ENCODE results near the gene YKT6. TPM values are rescaled to one million over a fixed set of nuclear protein-coding genes. Genes with fewer than 3 reads are reported as not detected.

Gene YKT6
- total and polyA plus RNA-seq, 4 donors: 28.4 to 82.1 (median 55.9) TPM

DNA sequence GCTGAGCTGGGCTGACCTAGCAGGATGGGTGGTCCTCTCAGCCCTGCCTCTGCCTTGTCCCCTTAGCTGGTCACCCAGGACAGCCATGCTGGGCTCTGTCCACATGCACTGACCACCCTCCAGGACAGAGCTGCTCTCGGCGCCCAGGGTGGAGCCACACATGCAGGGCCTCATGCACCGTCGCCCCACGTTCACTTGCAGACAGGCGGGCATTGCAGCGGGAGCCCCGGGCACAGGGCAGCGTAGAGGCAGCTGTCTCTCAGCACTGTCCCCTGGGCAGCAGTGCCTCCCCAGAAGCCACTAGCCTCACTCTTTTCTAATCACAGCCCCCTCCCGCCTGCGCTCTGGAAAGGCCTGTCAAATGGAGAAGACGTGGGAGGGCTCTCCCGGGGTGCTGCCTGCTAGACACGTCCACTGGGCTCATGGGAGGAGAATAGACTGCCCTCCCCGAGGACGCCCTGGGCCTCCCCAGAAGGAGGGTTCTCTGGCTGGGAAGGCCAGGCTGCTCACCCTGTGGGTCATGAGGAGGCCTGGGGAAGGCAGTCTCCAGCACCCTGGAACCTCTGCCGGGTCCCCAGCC lies 37.4 kb downstream of the YKT6 start:
- ATAC-seq (ENCODE audit: insufficient read depth, low FRiP score) (no peak), DNase-seq (no peak)
- TF ChIP-seq, protein P1, sequence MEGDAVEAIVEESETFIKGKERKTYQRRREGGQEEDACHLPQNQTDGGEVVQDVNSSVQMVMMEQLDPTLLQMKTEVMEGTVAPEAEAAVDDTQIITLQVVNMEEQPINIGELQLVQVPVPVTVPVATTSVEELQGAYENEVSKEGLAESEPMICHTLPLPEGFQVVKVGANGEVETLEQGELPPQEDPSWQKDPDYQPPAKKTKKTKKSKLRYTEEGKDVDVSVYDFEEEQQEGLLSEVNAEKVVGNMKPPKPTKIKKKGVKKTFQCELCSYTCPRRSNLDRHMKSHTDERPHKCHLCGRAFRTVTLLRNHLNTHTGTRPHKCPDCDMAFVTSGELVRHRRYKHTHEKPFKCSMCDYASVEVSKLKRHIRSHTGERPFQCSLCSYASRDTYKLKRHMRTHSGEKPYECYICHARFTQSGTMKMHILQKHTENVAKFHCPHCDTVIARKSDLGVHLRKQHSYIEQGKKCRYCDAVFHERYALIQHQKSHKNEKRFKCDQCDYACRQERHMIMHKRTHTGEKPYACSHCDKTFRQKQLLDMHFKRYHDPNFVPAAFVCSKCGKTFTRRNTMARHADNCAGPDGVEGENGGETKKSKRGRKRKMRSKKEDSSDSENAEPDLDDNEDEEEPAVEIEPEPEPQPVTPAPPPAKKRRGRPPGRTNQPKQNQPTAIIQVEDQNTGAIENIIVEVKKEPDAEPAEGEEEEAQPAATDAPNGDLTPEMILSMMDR (IDR thresholded peaks at IDR 0.05; ENCODE audit: control extremely low read depth, extremely low read depth): no peak
- Histone ChIP-seq H3K27ac (ENCODE audit: low read depth in 1 of 2, low read length in 1 of 2) (no peak overlapping the region), H3K27me3 (ENCODE audit: control insufficient read depth in 3 of 3, insufficient read depth in 3 of 3, low read length in 2 of 3) (no peaks in the 10 kb centered on the region), H3K36me3 (ENCODE audit: control insufficient read depth in 4 of 4, insufficient read depth in 4 of 4, low read length in 4 of 4) (no peaks in the 10 kb centered on the region), H3K9me3 (ENCODE audit: control insufficient read depth in 4 of 4, insufficient read depth in 3 of 4, low read length in 3 of 4) (no peaks in the 10 kb centered on the region), H3K4me3 (no peak overlapping the region), H3K9ac (ENCODE audit: insufficient read depth in 1 of 2, low read length in 2 of 2) (no peak overlapping the region), H3K4me1 (ENCODE audit: control insufficient read depth in 5 of 5, insufficient read depth in 5 of 5, low read length in 5 of 5) (no peaks in the 10 kb centered on the region)
- WGBS, 2 donors: 81 to 84% methylated on average over 17 of the region's 17 CpGs

DNA sequence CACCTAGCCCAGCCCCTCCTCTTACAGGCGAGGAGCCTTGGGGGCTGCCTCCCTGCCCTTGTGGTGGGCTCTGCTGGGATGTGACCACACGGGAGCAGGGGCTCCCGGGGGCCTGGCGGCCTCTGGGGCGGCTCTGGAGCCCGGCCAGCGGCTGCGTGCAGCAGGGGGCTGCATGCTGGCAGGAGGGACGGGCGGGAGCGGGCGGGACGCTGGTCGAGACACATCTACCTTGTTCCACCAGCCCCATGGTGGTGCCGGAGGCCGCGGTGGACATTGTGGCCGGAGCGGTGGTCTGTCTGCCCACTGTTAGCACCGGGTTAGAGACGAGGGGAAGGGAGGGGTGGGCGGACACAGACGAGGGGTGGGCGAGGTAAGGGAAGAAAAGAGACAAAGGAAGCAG lies 38.6 kb downstream of the YKT6 start:
- no peak for ATAC-seq (ENCODE audit: insufficient read depth, low FRiP score)
- H3K4me3 ChIP-seq: no peak overlapping the region
- no peak overlapping the region for H3K27ac ChIP-seq (ENCODE audit: low read depth in 1 of 2, low read length in 1 of 2)
- no peaks in the 10 kb centered on the region for H3K36me3 ChIP-seq (ENCODE audit: control insufficient read depth in 4 of 4, insufficient read depth in 4 of 4, low read length in 4 of 4)
- H3K27me3 ChIP-seq (ENCODE audit: control insufficient read depth in 3 of 3, insufficient read depth in 3 of 3, low read length in 2 of 3): no peaks in the 10 kb centered on the region
- DNase-seq: no peak
- WGBS, 2 donors: 71 to 90% methylated on average over 24 of the region's 24 CpGs
- TF ChIP-seq, protein P1 (IDR thresholded peaks at IDR 0.05; ENCODE audit: control extremely low read depth, extremely low read depth): no peak
- H3K9ac ChIP-seq (ENCODE audit: insufficient read depth in 1 of 2, low read length in 2 of 2): no peak overlapping the region
- no peaks in the 10 kb centered on the region for H3K4me1 ChIP-seq (ENCODE audit: control insufficient read depth in 5 of 5, insufficient read depth in 5 of 5, low read length in 5 of 5)
- no peaks in the 10 kb centered on the region for H3K9me3 ChIP-seq (ENCODE audit: control insufficient read depth in 4 of 4, insufficient read depth in 3 of 4, low read length in 3 of 4)

DNA sequence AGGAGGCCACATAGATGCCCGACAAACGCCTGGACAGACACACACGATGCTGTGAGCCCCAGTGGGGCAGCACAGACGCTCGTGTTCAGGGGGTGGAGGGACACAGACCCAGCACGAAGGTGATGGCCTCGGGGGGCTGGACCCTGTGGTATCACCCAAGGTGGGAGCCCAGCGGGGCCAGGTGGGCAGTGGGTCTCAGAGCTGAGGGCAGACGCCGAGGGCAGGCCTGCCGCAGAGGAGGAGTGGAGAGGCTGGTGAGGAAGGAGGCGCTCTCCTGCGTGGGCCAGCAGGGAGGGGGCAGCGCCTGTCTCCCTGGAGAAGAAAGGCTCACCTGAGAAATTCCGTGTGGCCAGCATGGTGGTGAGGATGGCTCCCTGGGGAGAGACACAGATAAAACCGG lies 39.6 kb downstream of the YKT6 start:
- 74 to 90% methylated on average over 16 of the region's 16 CpGs for WGBS, 2 donors
- no peak overlapping the region for H3K4me3 ChIP-seq
- H3K36me3 ChIP-seq (ENCODE audit: control insufficient read depth in 4 of 4, insufficient read depth in 4 of 4, low read length in 4 of 4): no peaks in the 10 kb centered on the region
- H3K4me1 ChIP-seq (ENCODE audit: control insufficient read depth in 5 of 5, insufficient read depth in 5 of 5, low read length in 5 of 5): no peaks in the 10 kb centered on the region
- no peak overlapping the region for H3K27ac ChIP-seq (ENCODE audit: low read depth in 1 of 2, low read length in 1 of 2)
- ATAC-seq (ENCODE audit: insufficient read depth, low FRiP score): no peak
- H3K9ac ChIP-seq (ENCODE audit: insufficient read depth in 1 of 2, low read length in 2 of 2): no peak overlapping the region
- H3K9me3 ChIP-seq (ENCODE audit: control insufficient read depth in 4 of 4, insufficient read depth in 3 of 4, low read length in 3 of 4): no peaks in the 10 kb centered on the region
- no peak for DNase-seq
- TF ChIP-seq, protein P1 (IDR thresholded peaks at IDR 0.05; ENCODE audit: control extremely low read depth, extremely low read depth): no peak
- H3K27me3 ChIP-seq (ENCODE audit: control insufficient read depth in 3 of 3, insufficient read depth in 3 of 3, low read length in 2 of 3): no peaks in the 10 kb centered on the region

DNA sequence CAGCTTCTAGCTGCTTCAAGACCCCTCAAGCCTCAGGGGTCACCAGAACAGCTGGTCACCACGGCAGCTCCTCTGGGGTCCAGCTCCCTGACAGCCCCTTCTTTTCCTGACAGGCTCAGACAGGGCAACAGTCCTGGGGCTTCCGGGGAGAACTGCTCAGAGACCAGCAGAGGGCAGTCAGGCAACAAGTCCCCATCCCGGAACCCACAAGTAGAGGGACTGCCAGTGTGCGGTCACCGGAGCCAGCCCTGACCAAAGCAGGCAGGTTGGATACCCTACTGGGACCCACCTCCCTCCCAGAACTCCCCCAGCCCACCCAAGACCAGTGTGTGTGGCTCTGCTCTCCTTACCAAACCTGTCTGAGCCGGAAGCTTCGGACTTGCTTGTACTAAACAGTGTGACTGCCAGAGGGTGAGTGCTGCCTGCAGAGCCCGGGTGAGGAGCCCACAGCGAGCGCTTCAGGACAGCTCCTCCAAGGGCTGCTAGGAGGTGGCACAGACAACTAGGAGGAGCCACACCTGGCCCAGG lies 40.3 kb downstream of the YKT6 start:
- H3K27ac ChIP-seq (ENCODE audit: low read depth in 1 of 2, low read length in 1 of 2): no peak overlapping the region
- H3K27me3 ChIP-seq (ENCODE audit: control insufficient read depth in 3 of 3, insufficient read depth in 3 of 3, low read length in 2 of 3): no peaks in the 10 kb centered on the region
- TF ChIP-seq, protein P1 (IDR thresholded peaks at IDR 0.05; ENCODE audit: control extremely low read depth, extremely low read depth): peak; percentile 24
- 24 to 29% methylated on average over 10 of the region's 10 CpGs for WGBS, 2 donors
- H3K36me3 ChIP-seq (ENCODE audit: control insufficient read depth in 4 of 4, insufficient read depth in 4 of 4, low read length in 4 of 4): no peaks in the 10 kb centered on the region
- H3K4me3 ChIP-seq: no peak overlapping the region
- ATAC-seq (ENCODE audit: insufficient read depth, low FRiP score) (peak; percentile 79), DNase-seq (peak; percentile 83 to 85 (median 83))
- H3K9me3 ChIP-seq (ENCODE audit: control insufficient read depth in 4 of 4, insufficient read depth in 3 of 4, low read length in 3 of 4): no peaks in the 10 kb centered on the region
- no peak overlapping the region for H3K9ac ChIP-seq (ENCODE audit: insufficient read depth in 1 of 2, low read length in 2 of 2)
- H3K4me1 ChIP-seq (ENCODE audit: control insufficient read depth in 5 of 5, insufficient read depth in 5 of 5, low read length in 5 of 5): no peaks in the 10 kb centered on the region

All from lung (tissue), 12 donors.